CD4-positive, alpha-beta T cell (primary cell): ENCODE data around the gene LRRC8E. TPM values are rescaled to one million over a fixed set of nuclear protein-coding genes. Genes with fewer than 3 reads are reported as not detected.

Source experiments
- ATAC-seq: fragments of 200-7000 bp; cut with Tn5 transposase; one replicate; pipeline ENCODE4 v1.10.0; 2022; ENCODE audit warnings: mild to moderate bottlenecking; ENCODE audit not compliant: poor library complexity
- CTCF ChIA-PET: fragments of 350-600 bp; sonication (Branson Sonifier 250); formaldehyde crosslinking; loops from one replicate; lab custom pipeline; 2021; ENCODE audit warnings: antibody characterized with exemption, inconsistent platforms; lab: Charles Lee
- POLR2A ChIA-PET: fragments of 350-600 bp; sonication (Branson Sonifier 250); formaldehyde crosslinking; loops from one replicate; lab custom pipeline; 2021; ENCODE audit warnings: antibody characterized with exemption, inconsistent platforms; lab: Charles Lee
- DNase-seq, 14 experiments: peaks; one replicate each; pipeline ENCODE4 v3.0.0-alpha.2; 2013 to 2020; ENCODE audit warnings: mixed read lengths in 2 of 14
- H3K27ac ChIP-seq, 2 donors: one replicate each; pipeline versions ENCODE4 v1.5.1 to v1.7.0; 2013; ENCODE audit warnings: low read length in 2 of 2, low read depth in 1 of 2, mild to moderate bottlenecking in 1 of 2
- H3K27me3 ChIP-seq, 2 experiments: 1 replicate in 1 of 2; 2 replicates in 1 of 2; pipeline versions ENCODE4 v1.6.1 to v1.7.0; 2013; ENCODE audit warnings: low read length in 2 of 2, control low read depth in 1 of 2, mild to moderate bottlenecking in 1 of 2, moderate library complexity in 1 of 2; ENCODE audit not compliant: insufficient read depth in 2 of 2, control insufficient read depth in 1 of 2
- H3K36me3 ChIP-seq: one replicate; pipeline ENCODE4 v1.6.1; 2013; ENCODE audit warnings: low read length, control low read depth; ENCODE audit not compliant: insufficient read depth
- H3K4me1 ChIP-seq: one replicate; pipeline ENCODE4 v1.6.1; 2013; ENCODE audit warnings: low read length, control low read depth; ENCODE audit not compliant: insufficient read depth
- H3K4me3 ChIP-seq: one replicate; pipeline ENCODE4 v1.5.1; 2013; ENCODE audit warnings: mild to moderate bottlenecking, low read length, moderate library complexity
- H3K9me3 ChIP-seq, 2 experiments: 1 replicate in 1 of 2; 2 replicates in 1 of 2; pipeline versions ENCODE4 v1.6.1 to v1.7.0; 2013; ENCODE audit warnings: low read length in 2 of 2, mild to moderate bottlenecking in 2 of 2, control low read depth in 1 of 2, moderate library complexity in 1 of 2; ENCODE audit not compliant: control insufficient read depth in 1 of 2, insufficient read depth in 1 of 2
- H3K27ac Mint-ChIP-seq: one replicate; pipeline ENCODE4 v1.8.0; 2020; ENCODE audit warnings: mixed read lengths
- H3K27me3 Mint-ChIP-seq: one replicate; pipeline ENCODE4 v1.8.0; 2021; ENCODE audit warnings: mixed read lengths
- H3K36me3 Mint-ChIP-seq: one replicate; pipeline ENCODE4 v1.8.0; 2021; ENCODE audit warnings: low read depth, mixed read lengths
- H3K4me1 Mint-ChIP-seq: one replicate; pipeline ENCODE4 v1.8.0; 2021; ENCODE audit warnings: low read depth, mixed read lengths
- H3K4me3 Mint-ChIP-seq: one replicate; pipeline ENCODE4 v1.8.0; 2020; ENCODE audit warnings: mild to moderate bottlenecking, mixed read lengths
- H3K9me3 Mint-ChIP-seq: one replicate; pipeline ENCODE4 v1.8.0; 2020; ENCODE audit warnings: mixed read lengths
- CTCF ChIP-seq: fragments of 200-600 bp; IDR thresholded peaks from one replicate; pipeline ENCODE4 v1.8.0; 2022; ENCODE audit warnings: antibody characterized with exemption, mild to moderate bottlenecking
- intact Hi-C, 2 experiments: fragments of 100-400 bp; cut with DNase I in 1 of 2; cut with micrococcal nuclease in 1 of 2; formaldehyde crosslinking; loops; one replicate each; pipeline versions ENCODE4 v1.15.1 to v1.9.0; 2023 to 2025; cut with DNase I, micrococcal nuclease
- total RNA-seq, 174 experiments: library from RNA in 2 of 174; stranded (reverse) in 2 of 174; gene quantifications; one replicate each; pipeline ENCODE4 v1.2.3 and lab custom pipeline; 2021 to 2026

Gene LRRC8E
- total RNA-seq, 2 experiments from 2014 or later: not detected

DNA sequence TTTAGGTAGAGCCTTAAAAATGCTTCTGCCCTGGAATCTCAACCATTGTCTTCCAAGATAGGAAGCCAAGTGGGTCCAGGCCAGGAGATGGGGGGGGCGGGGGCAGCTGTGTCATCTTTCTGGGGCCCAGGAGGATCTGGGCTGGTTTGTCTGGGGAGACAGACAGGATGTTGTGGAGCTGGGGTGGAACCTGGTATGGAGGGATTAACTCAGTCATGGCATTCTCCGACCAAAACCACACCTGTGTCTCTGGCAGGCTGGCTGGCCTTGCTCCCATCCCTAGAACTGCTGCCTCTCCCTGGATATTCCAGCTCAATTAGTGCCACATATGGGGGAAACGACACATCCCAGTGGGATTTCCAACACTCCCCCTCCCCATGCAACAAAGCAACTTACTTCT is 12.6 kb downstream of the LRRC8E start:
- Mint-ChIP-seq H3K9me3 (no peaks in the 10 kb centered on the region), H3K36me3 (peaks cover 20% of the 10 kb centered on the region), H3K27me3 (peaks cover 6% of the 10 kb centered on the region), H3K4me3 (no peak overlapping the region), H3K27ac (no peak overlapping the region), H3K4me1 (peaks cover 24% of the 10 kb centered on the region)
- DNase-seq: no peak
- ATAC-seq: no peak
- Histone ChIP-seq H3K4me1 (peaks cover 29% of the 10 kb centered on the region), H3K36me3 (peaks cover 4% of the 10 kb centered on the region), H3K4me3 (no peak overlapping the region), H3K27ac (no peak overlapping the region), H3K27me3 (no peaks in the 10 kb centered on the region), H3K9me3 (no peaks in the 10 kb centered on the region)
- ChIA-PET CTCF (interaction anchor here (3.5 kb wide), 1 partner anchor 17 kb away, joined by 22 read pairs; no protein-coding TSS in a partner anchor), POLR2A (interaction anchor here (1.4 to 1.5 kb wide), 3 partner anchors 21 to 43 kb away, joined by 3 to 5 read pairs (median 3); partner anchors contain the start of gene TIMM44)
- TF ChIP-seq CTCF: no peak
- intact Hi-C loops: loop anchor here in 1 of 2 experiments (5.0 to 10.0 kb wide), 2 partner anchors 41 to 366 kb away; partner anchors contain the start of genes PNPLA6 and TIMM44

DNA sequence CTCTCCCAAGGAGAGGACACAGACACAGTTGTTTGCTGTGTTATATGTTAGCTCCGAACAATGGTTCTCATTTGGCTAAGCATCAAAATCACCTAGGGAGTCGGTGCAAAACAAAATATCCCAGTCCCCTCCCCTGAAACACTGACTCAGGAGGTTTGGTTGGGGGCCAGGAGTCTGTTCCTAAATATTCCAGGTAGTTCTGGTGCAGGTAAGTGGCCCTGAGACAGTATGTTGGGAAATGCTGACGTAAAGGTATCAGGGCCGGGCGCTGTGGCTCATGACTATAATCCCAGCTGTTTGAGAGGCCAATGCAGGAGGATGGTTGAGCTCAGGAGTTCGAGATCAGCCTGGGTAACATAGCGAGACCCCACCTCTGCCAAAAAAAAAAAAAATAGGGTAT is 13.0 kb downstream of the LRRC8E start:
- intact Hi-C loops: loop anchor here in 1 of 2 experiments (5.0 to 10.0 kb wide), 2 partner anchors 41 to 367 kb away; partner anchors contain the start of genes PNPLA6 and TIMM44
- ChIA-PET CTCF (interaction anchor here (1.6 to 3.5 kb wide), 2 partner anchors 16 to 32 kb away, joined by 10 to 22 read pairs; no protein-coding TSS in a partner anchor), POLR2A (interaction anchor here (1.4 kb wide), 1 partner anchor 20 kb away, joined by 3 read pairs; no protein-coding TSS in a partner anchor)
- H3K27me3 ChIP-seq: no peaks in the 10 kb centered on the region
- no peak overlapping the region for H3K27ac ChIP-seq
- peaks cover 32% of the 10 kb centered on the region for H3K4me1 ChIP-seq
- H3K4me3 ChIP-seq: no peak overlapping the region
- ATAC-seq (no peak), DNase-seq (no peak)
- Mint-ChIP-seq H3K27me3 (peaks cover 6% of the 10 kb centered on the region), H3K4me1 (peaks cover 26% of the 10 kb centered on the region), H3K4me3 (no peak overlapping the region), H3K27ac (no peak overlapping the region), H3K36me3 (peaks cover 20% of the 10 kb centered on the region), H3K9me3 (no peaks in the 10 kb centered on the region)
- TF ChIP-seq CTCF: no peak
- H3K9me3 ChIP-seq: no peaks in the 10 kb centered on the region
- peaks cover 8% of the 10 kb centered on the region for H3K36me3 ChIP-seq

- H3K4me1 Mint-ChIP-seq: peaks cover 26% of the 10 kb centered on the region
- TF ChIP-seq CTCF: no peak
- peaks cover 6% of the 10 kb centered on the region for H3K27me3 Mint-ChIP-seq
- H3K36me3 Mint-ChIP-seq: peaks cover 20% of the 10 kb centered on the region
- H3K9me3 Mint-ChIP-seq: no peaks in the 10 kb centered on the region
- Histone ChIP-seq H3K27me3 (no peaks in the 10 kb centered on the region), H3K27ac (peak overlapping the region; percentile 44 to 56), H3K36me3 (peaks cover 19% of the 10 kb centered on the region), H3K4me1 (peaks cover 43% of the 10 kb centered on the region), H3K9me3 (no peaks in the 10 kb centered on the region), H3K4me3 (peak overlapping the region; percentile 71)
- ATAC-seq (no peak), DNase-seq (no peak)
- ChIA-PET CTCF (interaction anchor here (1.0 to 3.5 kb wide), 5 partner anchors 15 to 222 kb away, joined by 4 to 26 read pairs (median 10); partner anchors contain the start of gene TRAPPC5), POLR2A (interaction anchor here (0.5 to 2.2 kb wide), 17 partner anchors 9 to 554 kb away, joined by 3 to 116 read pairs (median 3); partner anchors contain the start of genes ARHGEF18, PET100, PNPLA6 and SNAPC2)
- H3K4me3 Mint-ChIP-seq: peak overlapping the region; percentile 92
- peak overlapping the region; percentile 89 for H3K27ac Mint-ChIP-seq
- intact Hi-C loops: loop anchor here in 1 of 2 experiments (2.0 to 10.0 kb wide), 3 partner anchors 30 to 368 kb away; partner anchors contain the start of genes PNPLA6 and TIMM44
These were observed 14.5 kb downstream of the LRRC8E start for GRCh38 chr19:7902796-7903243.
